ENCODE results near the gene AHRR.

The AHRR gene

DNA sequence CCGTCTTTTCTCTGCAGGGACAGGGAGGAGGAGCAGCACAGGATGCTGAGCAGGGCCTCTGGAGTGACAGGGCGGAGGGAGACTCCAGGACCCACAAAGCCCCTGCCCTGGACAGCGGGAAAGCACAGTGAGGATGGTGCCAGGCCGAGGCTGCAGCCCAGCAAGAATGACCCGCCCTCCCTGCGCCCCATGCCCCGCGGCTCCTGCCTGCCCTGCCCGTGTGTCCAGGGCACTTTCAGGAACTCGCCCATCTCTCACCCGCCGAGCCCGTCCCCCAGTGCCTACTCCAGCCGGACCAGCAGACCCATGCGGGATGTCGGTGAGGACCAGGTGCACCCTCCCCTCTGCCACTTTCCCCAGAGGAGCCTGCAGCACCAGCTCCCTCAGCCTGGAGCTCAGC, 112.3 kb downstream of the AHRR start:
- H3K9ac ChIP-seq (ENCODE audit: low read length): no peak overlapping the region
- no peak overlapping the region for H4K8ac ChIP-seq (ENCODE audit: low read depth, low read length)
- H3K14ac ChIP-seq (ENCODE audit: low read length): no peak overlapping the region
- no peak overlapping the region for H2BK5ac ChIP-seq (ENCODE audit: low read depth, low read length, poor library complexity)
- no peaks in the 10 kb centered on the region for H3K36me3 ChIP-seq (ENCODE audit: control insufficient read depth in 1 of 2, insufficient read depth in 2 of 2, low read length in 2 of 2)
- no peak overlapping the region for H2AK5ac ChIP-seq (ENCODE audit: low read length)
- H4K91ac ChIP-seq (ENCODE audit: low read depth, low read length): no peak overlapping the region
- H3K4ac ChIP-seq (ENCODE audit: low read depth, low read length): no peak overlapping the region
- no peak overlapping the region for H3K27ac ChIP-seq (ENCODE audit: low read depth, low read length)
- H3K79me1 ChIP-seq (ENCODE audit: low read length): no peaks in the 10 kb centered on the region
- H2BK120ac ChIP-seq (ENCODE audit: insufficient read depth, low read length, poor library complexity): no peak overlapping the region
- no peak overlapping the region for H2AFZ ChIP-seq (ENCODE audit: insufficient read depth, low read length, poor library complexity)
- no CpG with 5 or more reads among the region's 16 CpGs for WGBS (ENCODE audit: extremely low coverage, insufficient coverage, insufficient read length)
- H3K79me2 ChIP-seq (ENCODE audit: control insufficient read depth, insufficient read depth, low read length, poor library complexity): no peaks in the 10 kb centered on the region
- no peak overlapping the region for H3K4me3 ChIP-seq (ENCODE audit: low read depth, low read length)
- no peaks in the 10 kb centered on the region for H3K4me1 ChIP-seq (ENCODE audit: control insufficient read depth in 1 of 2, insufficient read depth in 2 of 2, low read length in 2 of 2)
- H3K9me3 ChIP-seq (ENCODE audit: insufficient read depth, low read depth, low read length): no peaks in the 10 kb centered on the region
- no peaks in the 10 kb centered on the region for H3K27me3 ChIP-seq (ENCODE audit: insufficient read depth, low read length)
- no peak for DNase-seq
- no peak overlapping the region for H2BK12ac ChIP-seq (ENCODE audit: low read length)
- H3K23ac ChIP-seq (ENCODE audit: low read length): no peak overlapping the region
- H4K12ac ChIP-seq (ENCODE audit: low read depth, low read length): no peak overlapping the region
- no peak overlapping the region for H3K4me2 ChIP-seq (ENCODE audit: low read length)
- no peak overlapping the region for H3K18ac ChIP-seq (ENCODE audit: low read length)

DNA sequence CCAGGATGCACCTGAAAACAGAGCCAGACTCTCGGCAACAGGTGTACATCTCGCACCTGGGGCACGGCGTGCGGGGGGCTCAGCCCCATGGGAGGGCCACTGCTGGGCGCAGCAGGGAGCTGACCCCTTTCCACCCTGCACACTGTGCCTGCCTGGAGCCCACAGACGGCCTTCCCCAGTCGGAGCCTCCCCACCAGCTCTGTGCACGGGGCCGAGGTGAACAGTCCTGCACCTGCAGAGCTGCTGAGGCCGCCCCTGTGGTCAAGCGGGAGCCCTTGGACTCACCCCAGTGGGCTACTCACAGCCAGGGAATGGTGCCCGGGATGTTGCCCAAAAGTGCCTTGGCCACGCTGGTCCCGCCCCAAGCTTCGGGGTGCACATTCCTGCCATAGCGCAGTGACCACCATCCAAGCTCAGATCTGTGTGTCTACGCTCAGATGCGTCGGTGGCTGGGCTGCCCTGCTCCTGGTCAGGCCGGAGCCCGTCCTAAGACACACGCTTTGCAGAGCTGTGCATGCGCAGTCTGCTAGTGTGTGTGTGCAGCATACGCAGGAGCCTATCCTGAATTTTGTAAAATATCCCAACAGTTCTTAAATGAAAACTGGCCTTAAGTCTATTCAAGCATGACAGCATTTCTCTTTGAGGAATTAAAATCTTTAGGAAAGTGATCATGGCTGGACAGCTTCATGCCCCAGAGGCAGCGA, 113.1 kb downstream of the AHRR start:
- H3K4me2 ChIP-seq (ENCODE audit: low read length): no peak overlapping the region
- H3K79me2 ChIP-seq (ENCODE audit: control insufficient read depth, insufficient read depth, low read length, poor library complexity): no peaks in the 10 kb centered on the region
- no peak overlapping the region for H3K9ac ChIP-seq (ENCODE audit: low read length)
- H2AK5ac ChIP-seq (ENCODE audit: low read length): no peak overlapping the region
- no peaks in the 10 kb centered on the region for H3K79me1 ChIP-seq (ENCODE audit: low read length)
- no peak overlapping the region for H2AFZ ChIP-seq (ENCODE audit: insufficient read depth, low read length, poor library complexity)
- H2BK5ac ChIP-seq (ENCODE audit: low read depth, low read length, poor library complexity): no peak overlapping the region
- no peak overlapping the region for H4K91ac ChIP-seq (ENCODE audit: low read depth, low read length)
- H4K8ac ChIP-seq (ENCODE audit: low read depth, low read length): no peak overlapping the region
- no CpG with 5 or more reads among the region's 26 CpGs for WGBS (ENCODE audit: extremely low coverage, insufficient coverage, insufficient read length)
- DNase-seq: no peak
- H3K27me3 ChIP-seq (ENCODE audit: insufficient read depth, low read length): no peaks in the 10 kb centered on the region
- H3K14ac ChIP-seq (ENCODE audit: low read length): no peak overlapping the region
- no peaks in the 10 kb centered on the region for H3K36me3 ChIP-seq (ENCODE audit: control insufficient read depth in 1 of 2, insufficient read depth in 2 of 2, low read length in 2 of 2)
- H4K12ac ChIP-seq (ENCODE audit: low read depth, low read length): no peak overlapping the region
- peak overlapping the region; percentile 30 for H3K4me3 ChIP-seq (ENCODE audit: low read depth, low read length)
- no peak overlapping the region for H2BK120ac ChIP-seq (ENCODE audit: insufficient read depth, low read length, poor library complexity)
- no peak overlapping the region for H3K4ac ChIP-seq (ENCODE audit: low read depth, low read length)
- H3K4me1 ChIP-seq (ENCODE audit: control insufficient read depth in 1 of 2, insufficient read depth in 2 of 2, low read length in 2 of 2): no peaks in the 10 kb centered on the region
- no peak overlapping the region for H3K18ac ChIP-seq (ENCODE audit: low read length)
- no peaks in the 10 kb centered on the region for H3K9me3 ChIP-seq (ENCODE audit: insufficient read depth, low read depth, low read length)
- no peak overlapping the region for H3K23ac ChIP-seq (ENCODE audit: low read length)
- no peak overlapping the region for H3K27ac ChIP-seq (ENCODE audit: low read depth, low read length)
- no peak overlapping the region for H2BK12ac ChIP-seq (ENCODE audit: low read length)

DNA sequence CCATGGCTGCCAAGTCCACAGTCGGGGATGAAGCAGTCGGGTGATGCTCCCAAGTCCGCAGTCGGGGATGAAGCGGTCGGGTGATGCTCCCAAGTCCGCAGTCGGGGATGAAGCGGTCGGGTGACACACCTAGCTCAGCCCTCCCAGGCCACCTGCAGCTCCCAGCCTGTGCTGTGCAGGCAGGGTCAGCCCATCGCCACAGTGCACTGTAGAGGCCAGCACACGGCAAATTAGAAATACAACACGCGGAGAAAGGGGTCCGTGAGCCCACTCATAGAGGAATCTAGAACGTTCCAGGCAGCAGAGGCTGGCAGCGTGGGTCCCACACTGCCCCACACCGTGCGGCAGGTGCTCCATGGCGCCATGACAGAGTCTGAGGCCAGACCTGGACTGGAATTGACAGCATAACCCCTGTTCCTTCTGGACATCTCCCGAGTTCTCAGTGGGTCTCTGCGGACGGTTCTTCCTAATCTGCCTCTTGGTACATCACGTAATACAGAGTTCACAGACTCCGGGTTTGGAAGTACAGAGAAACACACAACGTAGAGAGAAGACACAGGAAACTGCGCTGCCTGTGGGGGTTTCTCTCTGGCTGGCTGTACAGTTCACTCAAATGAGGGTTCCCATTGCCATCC, 113.8 kb downstream of the AHRR start:
- Histone ChIP-seq H3K4me2 (ENCODE audit: low read length) (no peak overlapping the region), H2BK120ac (ENCODE audit: insufficient read depth, low read length, poor library complexity) (no peak overlapping the region), H2AK5ac (ENCODE audit: low read length) (no peak overlapping the region), H3K27me3 (ENCODE audit: insufficient read depth, low read length) (no peaks in the 10 kb centered on the region), H3K27ac (ENCODE audit: low read depth, low read length) (no peak overlapping the region), H3K4me1 (ENCODE audit: control insufficient read depth in 1 of 2, insufficient read depth in 2 of 2, low read length in 2 of 2) (no peaks in the 10 kb centered on the region), H2BK12ac (ENCODE audit: low read length) (no peak overlapping the region), H3K4me3 (ENCODE audit: low read depth, low read length) (no peak overlapping the region), H3K36me3 (ENCODE audit: control insufficient read depth in 1 of 2, insufficient read depth in 2 of 2, low read length in 2 of 2) (no peaks in the 10 kb centered on the region), H3K4ac (ENCODE audit: low read depth, low read length) (no peak overlapping the region), H4K8ac (ENCODE audit: low read depth, low read length) (no peak overlapping the region), H3K79me1 (ENCODE audit: low read length) (no peaks in the 10 kb centered on the region), H4K91ac (ENCODE audit: low read depth, low read length) (no peak overlapping the region), H2BK5ac (ENCODE audit: low read depth, low read length, poor library complexity) (no peak overlapping the region), H3K9me3 (ENCODE audit: insufficient read depth, low read depth, low read length) (no peaks in the 10 kb centered on the region), H3K79me2 (ENCODE audit: control insufficient read depth, insufficient read depth, low read length, poor library complexity) (no peaks in the 10 kb centered on the region), H3K9ac (ENCODE audit: low read length) (no peak overlapping the region), H3K18ac (ENCODE audit: low read length) (no peak overlapping the region), H3K14ac (ENCODE audit: low read length) (no peak overlapping the region), H3K23ac (ENCODE audit: low read length) (no peak overlapping the region), H2AFZ (ENCODE audit: insufficient read depth, low read length, poor library complexity) (no peak overlapping the region), H4K12ac (ENCODE audit: low read depth, low read length) (no peak overlapping the region)
- DNase-seq: no peak
- WGBS (ENCODE audit: extremely low coverage, insufficient coverage, insufficient read length): no CpG with 5 or more reads among the region's 27 CpGs

DNA sequence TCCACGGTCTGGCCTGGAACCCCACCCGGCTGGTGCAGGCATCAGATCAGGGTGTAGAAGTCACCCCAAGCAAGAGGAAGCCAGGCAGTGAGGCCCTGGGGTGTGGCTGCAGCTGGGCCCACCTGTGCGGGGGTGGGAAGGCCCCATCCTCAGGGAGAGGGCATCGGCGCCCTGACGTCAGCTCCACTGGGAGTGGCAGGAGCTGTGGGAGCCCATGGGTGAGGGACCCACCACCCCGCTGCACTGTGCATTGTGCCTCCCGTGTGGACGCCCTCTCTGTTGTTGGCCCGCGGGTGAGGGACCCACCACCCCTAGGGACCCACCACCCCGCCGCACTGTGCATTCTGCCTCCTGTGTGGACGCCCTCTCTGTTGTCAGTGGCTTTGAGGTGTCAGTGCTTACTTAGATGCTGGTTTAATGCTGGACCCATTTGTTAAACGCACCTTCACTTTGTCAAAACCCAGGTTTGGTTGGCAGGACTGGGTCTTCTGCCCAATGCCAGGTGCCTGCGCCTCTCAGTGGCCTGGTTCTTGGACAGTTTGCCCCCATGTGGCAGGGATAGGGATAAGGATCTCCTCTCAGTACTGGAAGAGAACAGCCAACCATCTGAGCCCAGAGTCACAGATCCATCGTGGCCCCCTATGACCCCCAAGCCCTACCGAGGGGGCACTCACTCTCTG, 114.6 kb downstream of the AHRR start:
- Histone ChIP-seq H3K18ac (ENCODE audit: low read length) (no peak overlapping the region), H2AK5ac (ENCODE audit: low read length) (no peak overlapping the region), H2AFZ (ENCODE audit: insufficient read depth, low read length, poor library complexity) (no peak overlapping the region), H3K4me2 (ENCODE audit: low read length) (no peak overlapping the region), H3K4me3 (ENCODE audit: low read depth, low read length) (no peak overlapping the region), H3K4me1 (ENCODE audit: control insufficient read depth in 1 of 2, insufficient read depth in 2 of 2, low read length in 2 of 2) (no peaks in the 10 kb centered on the region), H3K4ac (ENCODE audit: low read depth, low read length) (no peak overlapping the region), H3K14ac (ENCODE audit: low read length) (no peak overlapping the region), H2BK12ac (ENCODE audit: low read length) (no peak overlapping the region), H3K79me2 (ENCODE audit: control insufficient read depth, insufficient read depth, low read length, poor library complexity) (no peaks in the 10 kb centered on the region), H3K27ac (ENCODE audit: low read depth, low read length) (no peak overlapping the region), H3K36me3 (ENCODE audit: control insufficient read depth in 1 of 2, insufficient read depth in 2 of 2, low read length in 2 of 2) (no peaks in the 10 kb centered on the region), H4K12ac (ENCODE audit: low read depth, low read length) (no peak overlapping the region), H3K9me3 (ENCODE audit: insufficient read depth, low read depth, low read length) (no peaks in the 10 kb centered on the region), H3K9ac (ENCODE audit: low read length) (no peak overlapping the region), H2BK5ac (ENCODE audit: low read depth, low read length, poor library complexity) (no peak overlapping the region), H3K79me1 (ENCODE audit: low read length) (no peaks in the 10 kb centered on the region), H3K27me3 (ENCODE audit: insufficient read depth, low read length) (no peaks in the 10 kb centered on the region), H4K91ac (ENCODE audit: low read depth, low read length) (no peak overlapping the region), H3K23ac (ENCODE audit: low read length) (no peak overlapping the region), H2BK120ac (ENCODE audit: insufficient read depth, low read length, poor library complexity) (no peak overlapping the region), H4K8ac (ENCODE audit: low read depth, low read length) (no peak overlapping the region)
- no CpG with 5 or more reads among the region's 18 CpGs for WGBS (ENCODE audit: extremely low coverage, insufficient coverage, insufficient read length)
- DNase-seq: peak in 1 of 2 donors; percentile 17
